ENCODE measurements around the gene P4HTM.

DNA sequence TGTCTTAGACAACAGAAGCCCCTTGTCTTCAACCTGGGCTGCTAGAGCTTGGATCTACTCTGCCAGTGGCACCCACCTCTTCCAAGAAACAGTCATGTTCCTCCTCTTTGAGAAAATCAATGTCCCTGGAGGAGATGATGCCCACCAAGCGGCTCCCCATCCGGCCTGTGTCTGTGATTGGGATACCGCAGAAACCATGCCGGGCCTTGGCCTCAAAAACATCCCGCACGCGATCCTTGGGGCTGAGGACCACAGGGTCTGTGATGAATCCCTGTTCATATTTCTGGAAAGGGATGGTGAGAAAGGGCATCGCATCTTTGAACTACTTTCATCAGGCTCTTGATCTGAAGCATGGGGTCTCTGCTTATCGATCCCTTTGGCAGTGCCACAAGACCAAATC is 37.6 kb downstream of the P4HTM start:
- TF ChIP-seq POLR2A (IDR thresholded peaks at IDR 0.05) = no peak
- TF ChIP-seq, protein P1, sequence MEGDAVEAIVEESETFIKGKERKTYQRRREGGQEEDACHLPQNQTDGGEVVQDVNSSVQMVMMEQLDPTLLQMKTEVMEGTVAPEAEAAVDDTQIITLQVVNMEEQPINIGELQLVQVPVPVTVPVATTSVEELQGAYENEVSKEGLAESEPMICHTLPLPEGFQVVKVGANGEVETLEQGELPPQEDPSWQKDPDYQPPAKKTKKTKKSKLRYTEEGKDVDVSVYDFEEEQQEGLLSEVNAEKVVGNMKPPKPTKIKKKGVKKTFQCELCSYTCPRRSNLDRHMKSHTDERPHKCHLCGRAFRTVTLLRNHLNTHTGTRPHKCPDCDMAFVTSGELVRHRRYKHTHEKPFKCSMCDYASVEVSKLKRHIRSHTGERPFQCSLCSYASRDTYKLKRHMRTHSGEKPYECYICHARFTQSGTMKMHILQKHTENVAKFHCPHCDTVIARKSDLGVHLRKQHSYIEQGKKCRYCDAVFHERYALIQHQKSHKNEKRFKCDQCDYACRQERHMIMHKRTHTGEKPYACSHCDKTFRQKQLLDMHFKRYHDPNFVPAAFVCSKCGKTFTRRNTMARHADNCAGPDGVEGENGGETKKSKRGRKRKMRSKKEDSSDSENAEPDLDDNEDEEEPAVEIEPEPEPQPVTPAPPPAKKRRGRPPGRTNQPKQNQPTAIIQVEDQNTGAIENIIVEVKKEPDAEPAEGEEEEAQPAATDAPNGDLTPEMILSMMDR (IDR thresholded peaks at IDR 0.05) = no peak

All from Peyer's patch (tissue), 4 donors.